ENCODE data around the gene HIBCH.

DNA sequence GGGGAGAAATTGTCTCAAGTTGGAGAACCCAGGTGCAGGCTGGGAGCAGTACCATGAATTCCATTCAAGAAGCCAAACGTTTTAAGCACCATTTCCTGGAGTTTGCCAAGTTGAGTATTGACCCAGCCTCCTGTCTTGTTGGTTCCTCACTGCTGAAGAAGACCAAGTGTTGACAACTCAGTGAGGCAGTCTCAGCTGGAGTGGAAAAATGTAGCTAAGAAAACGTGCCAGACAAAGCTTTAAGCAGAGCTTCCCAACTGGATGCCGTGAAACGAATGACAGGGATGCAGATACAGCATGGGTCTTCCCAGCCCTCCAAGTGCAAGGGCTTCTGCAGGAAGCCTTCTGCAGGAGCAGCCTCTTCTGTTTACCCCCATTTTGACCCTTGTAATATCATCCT is 23.0 kb upstream of the HIBCH start:
- TF ChIP-seq, protein P1, sequence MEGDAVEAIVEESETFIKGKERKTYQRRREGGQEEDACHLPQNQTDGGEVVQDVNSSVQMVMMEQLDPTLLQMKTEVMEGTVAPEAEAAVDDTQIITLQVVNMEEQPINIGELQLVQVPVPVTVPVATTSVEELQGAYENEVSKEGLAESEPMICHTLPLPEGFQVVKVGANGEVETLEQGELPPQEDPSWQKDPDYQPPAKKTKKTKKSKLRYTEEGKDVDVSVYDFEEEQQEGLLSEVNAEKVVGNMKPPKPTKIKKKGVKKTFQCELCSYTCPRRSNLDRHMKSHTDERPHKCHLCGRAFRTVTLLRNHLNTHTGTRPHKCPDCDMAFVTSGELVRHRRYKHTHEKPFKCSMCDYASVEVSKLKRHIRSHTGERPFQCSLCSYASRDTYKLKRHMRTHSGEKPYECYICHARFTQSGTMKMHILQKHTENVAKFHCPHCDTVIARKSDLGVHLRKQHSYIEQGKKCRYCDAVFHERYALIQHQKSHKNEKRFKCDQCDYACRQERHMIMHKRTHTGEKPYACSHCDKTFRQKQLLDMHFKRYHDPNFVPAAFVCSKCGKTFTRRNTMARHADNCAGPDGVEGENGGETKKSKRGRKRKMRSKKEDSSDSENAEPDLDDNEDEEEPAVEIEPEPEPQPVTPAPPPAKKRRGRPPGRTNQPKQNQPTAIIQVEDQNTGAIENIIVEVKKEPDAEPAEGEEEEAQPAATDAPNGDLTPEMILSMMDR (IDR thresholded peaks at IDR 0.05; ENCODE audit: low read length), result no peak
- TF ChIP-seq EZH2 (IDR thresholded peaks at IDR 0.05; ENCODE audit: borderline replicate concordance, low read length), result no peak
